BLaER1 treated with 17β-estradiol and CSF1 and Interleukin-3, amounts not matched to agents 10 nM and 100 nM (cell line): ENCODE results near the gene ADAMTS17.

ENCODE experiments used
- H3K27ac ChIP-seq, 11 experiments: shearing (Covaris generic); formaldehyde crosslinking; 2 replicates each; pipeline ENCODE4 v1.8.1; 2022
- H3K27me3 ChIP-seq, 11 experiments: shearing (Covaris generic); formaldehyde crosslinking; 2 replicates each; pipeline ENCODE4 v1.8.1; 2022
- H3K36me3 ChIP-seq, 11 experiments: shearing (Covaris generic); formaldehyde crosslinking; 2 replicates each; pipeline ENCODE4 v1.8.1; 2022
- H3K4me1 ChIP-seq, 10 experiments: shearing (Covaris generic); formaldehyde crosslinking; 2 replicates each; pipeline ENCODE4 v1.8.1; 2022
- H3K4me2 ChIP-seq, 11 experiments: shearing (Covaris generic); formaldehyde crosslinking; 2 replicates each; pipeline ENCODE4 v1.8.1; 2022
- H3K4me3 ChIP-seq, 10 experiments: shearing (Covaris generic); formaldehyde crosslinking; 2 replicates each; pipeline ENCODE4 v1.8.1; 2022
- H3K9ac ChIP-seq, 11 experiments: shearing (Covaris generic); formaldehyde crosslinking; 2 replicates each; pipeline ENCODE4 v1.8.1; 2022
- H3K9me3 ChIP-seq, 11 experiments: shearing (Covaris generic); formaldehyde crosslinking; replicated peaks in 1 of 11; 2 replicates each; pipeline ENCODE4 v1.8.1; 2022
- H4K20me1 ChIP-seq, 11 experiments: shearing (Covaris generic); formaldehyde crosslinking; 2 replicates each; pipeline ENCODE4 v1.8.1; 2022
- Cebpa-rat ChIP-seq, 11 experiments: shearing (Covaris generic); IDR thresholded peaks; 2 replicates each; pipeline ENCODE4 v1.8.1; 2022

Gene ADAMTS17

DNA sequence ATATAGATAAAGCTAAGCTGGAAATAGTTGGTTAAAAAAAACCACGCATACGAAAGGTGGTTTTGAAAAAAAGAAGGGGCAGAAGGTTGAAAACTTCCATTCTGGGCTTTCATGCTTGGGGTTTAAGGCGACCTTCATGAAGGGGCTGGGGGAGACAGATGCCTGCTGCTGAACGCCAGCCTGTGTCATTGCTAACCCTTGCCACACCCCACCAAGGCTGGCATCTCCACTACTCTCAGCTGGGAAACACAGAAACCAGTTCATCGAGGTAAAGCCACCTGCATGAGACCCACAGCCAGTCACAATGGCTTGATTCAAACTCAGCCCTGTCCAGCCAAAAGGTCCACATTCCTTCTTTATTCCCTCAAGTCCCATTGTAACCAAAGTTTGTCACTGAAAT is 78.7 kb downstream of the ADAMTS17 start:
- no peak for TF ChIP-seq Cebpa-rat (IDR thresholded peaks at IDR 0.05)
- Histone ChIP-seq H3K36me3 (no peaks in the 10 kb centered on the region), H3K27ac (no peak overlapping the region), H3K4me3 (no peak overlapping the region), H3K4me1 (no peaks in the 10 kb centered on the region), H3K9ac (no peak overlapping the region), H3K4me2 (no peak overlapping the region), H4K20me1 (no peaks in the 10 kb centered on the region), H3K27me3 (no peaks in the 10 kb centered on the region), H3K9me3 (peaks cover 0 to 8% (median 0%) of the 10 kb centered on the region in 11 experiments; a peak in 1 of 22 replicates)

DNA sequence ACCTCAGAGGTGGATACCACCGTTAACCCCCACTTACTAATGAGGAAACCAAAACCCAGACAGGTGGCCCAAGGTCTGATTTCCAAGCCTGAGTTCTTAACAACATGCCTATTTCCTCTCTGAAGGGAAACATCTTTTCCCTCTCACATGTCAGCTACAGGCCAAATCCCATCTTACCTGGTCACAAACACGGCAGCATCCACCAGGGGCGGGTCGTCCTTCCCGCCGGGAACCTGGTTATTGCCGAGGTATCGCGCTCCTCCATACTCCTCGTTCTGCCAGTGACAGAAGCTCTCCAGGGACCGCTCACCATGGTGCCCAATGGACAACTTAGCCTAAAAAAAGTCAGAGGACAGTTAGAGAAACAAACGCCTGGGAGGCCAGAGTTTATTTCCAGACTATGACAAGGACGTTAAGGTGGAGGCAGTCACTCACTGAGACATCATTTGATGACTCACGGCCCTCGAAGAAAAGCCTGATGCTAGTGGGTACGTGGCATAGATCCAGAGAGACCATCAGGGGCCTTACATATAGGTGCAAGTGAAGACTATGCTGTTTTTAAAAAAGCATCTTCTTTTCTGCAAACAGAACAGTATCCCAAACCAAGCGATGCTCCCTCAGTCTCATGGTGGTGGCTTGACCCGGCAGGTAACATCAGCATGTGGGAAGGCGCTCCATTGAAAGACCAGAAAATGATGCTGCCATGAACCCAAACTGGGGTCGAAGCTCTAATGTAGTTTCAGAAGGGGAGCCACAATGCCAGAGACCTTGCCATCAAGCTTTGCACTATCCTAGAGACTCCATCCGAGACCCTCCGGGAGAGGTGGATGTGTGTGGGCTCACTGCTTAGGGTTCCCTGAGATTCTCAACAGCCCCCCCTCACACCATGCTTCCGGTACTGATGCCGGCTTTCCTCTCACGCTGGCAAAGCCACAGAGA is 80.2 kb downstream of the ADAMTS17 start:
- H3K27me3 ChIP-seq = no peaks in the 10 kb centered on the region

DNA sequence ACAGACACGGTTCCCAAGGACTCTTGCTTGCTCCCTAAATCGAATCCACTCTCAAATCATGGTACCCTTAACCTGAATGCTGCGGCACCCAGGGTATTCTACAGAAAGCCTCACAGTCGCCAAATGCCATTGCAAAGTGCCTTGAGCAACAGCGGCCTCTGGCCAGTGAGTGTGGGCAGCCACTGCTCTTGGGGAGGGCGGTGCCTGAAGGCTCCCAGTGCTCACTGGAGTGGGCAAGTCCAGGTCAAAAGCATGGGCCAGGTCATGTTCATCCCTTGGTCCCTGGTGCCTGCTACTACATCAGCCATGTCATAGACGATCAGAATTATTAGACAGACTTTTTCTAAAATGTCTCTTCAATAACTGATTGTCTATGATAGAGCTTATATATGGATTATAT is 82.5 kb downstream of the ADAMTS17 start:
- peaks cover 0 to 12% (median 0%) of the 10 kb centered on the region in 11 experiments; a peak in 3 of 22 replicates for H3K9me3 ChIP-seq
- no peak overlapping the region for H3K4me2 ChIP-seq
- H3K36me3 ChIP-seq = no peaks in the 10 kb centered on the region
- no peaks in the 10 kb centered on the region for H3K27me3 ChIP-seq
- H3K4me3 ChIP-seq = no peak overlapping the region
- no peak overlapping the region for H3K27ac ChIP-seq
- peaks cover 0 to 1% (median 0%) of the 10 kb centered on the region in 10 experiments; a peak in 2 of 20 replicates for H3K4me1 ChIP-seq
- no peaks in the 10 kb centered on the region for H4K20me1 ChIP-seq
- TF ChIP-seq Cebpa-rat (IDR thresholded peaks at IDR 0.05) = no peak
- H3K9ac ChIP-seq = no peak overlapping the region

More for the DNA sequence above, 80.2 kb downstream of the ADAMTS17 start:
- Histone ChIP-seq H3K4me2 (no peak overlapping the region), H4K20me1 (no peaks in the 10 kb centered on the region), H3K9ac (no peak overlapping the region), H3K9me3 (peaks cover 0 to 12% (median 0%) of the 10 kb centered on the region in 11 experiments; a peak in 2 of 22 replicates), H3K36me3 (no peaks in the 10 kb centered on the region), H3K27ac (no peak overlapping the region), H3K4me3 (no peak overlapping the region), H3K4me1 (no peaks in the 10 kb centered on the region)
- TF ChIP-seq Cebpa-rat (IDR thresholded peaks at IDR 0.05) = no peak

DNA sequence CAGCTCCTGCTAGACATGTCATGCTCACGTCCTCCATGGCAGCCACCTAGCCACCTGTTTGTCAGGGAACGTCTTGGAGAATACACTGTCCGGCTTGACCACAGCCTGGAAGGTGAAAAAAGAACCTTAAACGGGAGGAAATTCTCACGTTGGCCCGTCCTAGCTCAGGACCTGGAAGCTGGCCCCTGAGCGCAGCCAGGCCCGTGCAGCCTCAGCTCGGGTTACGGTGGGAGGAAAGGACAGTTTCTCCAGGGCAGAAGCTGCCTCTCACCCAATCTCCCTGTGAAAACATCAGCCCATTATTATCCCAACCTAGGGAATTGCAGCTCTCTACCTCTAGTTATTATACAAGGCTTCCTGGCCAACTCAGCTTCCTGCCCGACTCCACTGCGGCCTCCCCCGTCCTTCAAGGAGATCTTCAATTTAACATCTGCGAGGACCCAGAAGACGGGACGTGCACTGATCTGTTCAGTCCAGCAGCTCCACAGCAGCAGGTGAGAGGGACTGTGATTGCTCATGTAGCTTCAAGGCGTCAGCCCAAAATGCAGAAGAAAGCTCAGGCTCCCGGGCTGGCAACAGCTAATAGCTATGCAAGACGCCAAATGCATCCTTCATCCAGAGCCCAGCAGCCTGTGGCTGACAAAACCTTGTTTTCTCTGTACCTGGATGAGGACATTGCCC is 84.7 kb downstream of the ADAMTS17 start:
- Histone ChIP-seq H3K4me3 (no peak overlapping the region), H4K20me1 (no peaks in the 10 kb centered on the region), H3K36me3 (no peaks in the 10 kb centered on the region), H3K9me3 (peaks cover 0 to 12% (median 0%) of the 10 kb centered on the region in 11 experiments; a peak in 3 of 22 replicates), H3K9ac (no peak overlapping the region), H3K27me3 (no peaks in the 10 kb centered on the region), H3K27ac (no peak overlapping the region), H3K4me1 (peaks cover 0 to 9% (median 6%) of the 10 kb centered on the region in 10 experiments; a peak in 9 of 20 replicates), H3K4me2 (no peak overlapping the region)
- no peak for TF ChIP-seq Cebpa-rat (IDR thresholded peaks at IDR 0.05)

DNA sequence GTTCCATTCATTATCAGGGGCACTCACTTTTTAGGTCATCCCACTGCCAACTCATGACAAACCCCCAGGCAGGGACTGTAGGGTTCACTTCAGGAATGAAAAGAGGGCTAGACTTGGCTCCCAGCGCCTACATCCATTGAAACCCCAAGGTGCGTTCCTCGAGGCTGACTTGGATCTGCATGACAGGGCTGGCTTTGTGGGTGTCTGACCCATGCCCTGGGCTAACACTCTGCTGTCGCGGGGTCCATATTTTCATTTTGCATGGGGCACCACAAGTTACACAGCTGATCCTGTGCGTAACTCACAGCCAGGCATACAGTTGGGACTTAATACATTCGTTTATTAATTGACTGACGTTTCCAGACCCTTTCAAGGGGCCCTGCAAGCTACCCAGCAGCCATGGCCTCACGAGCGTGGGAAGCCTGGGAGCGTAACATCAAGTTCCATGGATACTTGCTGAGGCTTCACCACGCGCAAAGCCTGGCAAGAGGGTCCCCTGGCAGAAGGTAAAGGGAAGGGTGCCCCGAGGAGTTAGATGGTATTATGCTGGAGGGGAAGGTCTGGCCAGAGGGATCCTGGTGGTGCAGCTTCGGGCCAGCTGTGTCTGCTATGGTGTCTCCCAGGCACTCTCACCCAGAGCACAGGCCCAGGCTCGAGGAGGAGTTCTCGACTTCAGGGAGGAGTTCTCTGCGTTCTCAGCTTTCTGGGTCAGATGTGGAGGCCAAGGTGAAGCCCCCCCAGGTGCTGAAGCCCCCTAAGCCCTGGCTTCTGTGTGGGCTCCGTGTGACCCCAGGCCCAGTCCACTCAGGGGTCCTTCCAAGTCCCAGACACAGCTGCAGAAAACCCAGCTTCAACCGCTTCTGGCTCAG is 85.4 kb downstream of the ADAMTS17 start:
- H4K20me1 ChIP-seq = no peaks in the 10 kb centered on the region
- no peaks in the 10 kb centered on the region for H3K36me3 ChIP-seq
- peaks cover 0 to 9% (median 6%) of the 10 kb centered on the region in 10 experiments; a peak in 9 of 20 replicates for H3K4me1 ChIP-seq
- no peak overlapping the region for H3K9ac ChIP-seq
- H3K9me3 ChIP-seq = peaks cover 0 to 12% (median 0%) of the 10 kb centered on the region in 11 experiments; a peak in 3 of 22 replicates
- H3K4me2 ChIP-seq = no peak overlapping the region
- TF ChIP-seq Cebpa-rat (IDR thresholded peaks at IDR 0.05) = no peak
- H3K27me3 ChIP-seq = no peaks in the 10 kb centered on the region
- no peak overlapping the region for H3K4me3 ChIP-seq
- no peak overlapping the region for H3K27ac ChIP-seq

DNA sequence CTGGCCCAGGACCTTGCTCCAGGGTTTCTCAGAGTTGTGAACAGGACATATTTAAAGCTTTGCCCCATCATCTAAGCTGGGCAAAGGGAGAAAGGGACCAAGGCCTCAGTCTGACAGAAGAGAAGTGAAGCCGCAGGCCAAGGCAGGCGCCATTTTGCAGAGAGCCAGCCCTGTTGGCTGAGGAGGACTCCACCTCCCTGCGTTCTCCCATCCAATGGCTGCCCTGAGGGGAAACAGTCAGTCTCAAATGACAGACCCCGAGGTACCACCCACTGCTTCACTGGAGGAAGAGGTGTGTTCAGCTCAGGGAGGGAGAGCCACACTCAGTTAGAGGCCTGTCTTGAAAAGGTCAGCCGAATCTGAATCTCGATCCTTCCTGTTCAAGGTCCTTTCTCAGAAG is 86.1 kb downstream of the ADAMTS17 start:
- Histone ChIP-seq H3K4me2 (no peak overlapping the region), H3K27ac (no peak overlapping the region), H4K20me1 (no peaks in the 10 kb centered on the region), H3K4me3 (no peak overlapping the region), H3K4me1 (peaks cover 0 to 9% (median 6%) of the 10 kb centered on the region in 10 experiments; a peak in 9 of 20 replicates), H3K9ac (no peak overlapping the region), H3K36me3 (no peaks in the 10 kb centered on the region), H3K9me3 (peaks cover 0 to 12% (median 0%) of the 10 kb centered on the region in 11 experiments; a peak in 3 of 22 replicates), H3K27me3 (no peaks in the 10 kb centered on the region)
- no peak for TF ChIP-seq Cebpa-rat (IDR thresholded peaks at IDR 0.05)

DNA sequence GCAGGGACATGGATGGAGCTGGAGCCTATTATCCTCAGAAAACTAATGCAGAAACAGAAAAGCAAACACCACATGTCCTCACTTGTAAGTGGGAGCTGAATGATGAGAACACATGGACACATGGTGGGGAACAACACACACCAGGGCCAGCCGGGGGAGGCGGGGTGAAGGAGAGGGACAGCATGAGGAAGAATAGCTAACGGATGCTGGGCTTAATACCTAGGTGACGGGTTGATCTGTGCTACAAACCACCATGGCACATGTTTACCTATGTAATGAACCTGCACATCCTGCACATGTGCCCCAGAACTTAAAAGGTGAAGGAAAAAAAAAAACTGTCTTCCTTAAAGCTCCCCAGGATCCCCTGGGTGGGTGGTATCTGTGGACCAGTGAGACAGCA is 87.1 kb downstream of the ADAMTS17 start:
- TF ChIP-seq Cebpa-rat (IDR thresholded peaks at IDR 0.05) = no peak
- H3K36me3 ChIP-seq = no peaks in the 10 kb centered on the region
- no peaks in the 10 kb centered on the region for H4K20me1 ChIP-seq
- no peak overlapping the region for H3K4me3 ChIP-seq
- H3K27me3 ChIP-seq = no peaks in the 10 kb centered on the region
- H3K9me3 ChIP-seq = peaks cover 0 to 12% (median 0%) of the 10 kb centered on the region in 11 experiments; a peak in 3 of 22 replicates
- H3K27ac ChIP-seq = no peak overlapping the region
- H3K4me1 ChIP-seq = peaks cover 0 to 9% (median 6%) of the 10 kb centered on the region in 10 experiments; a peak in 9 of 20 replicates
- H3K4me2 ChIP-seq = 0 out of 22 replicates have a peak overlapping the region, but pooled peaks of 1 of the 11 experiments have one; percentile 6
- no peak overlapping the region for H3K9ac ChIP-seq

DNA sequence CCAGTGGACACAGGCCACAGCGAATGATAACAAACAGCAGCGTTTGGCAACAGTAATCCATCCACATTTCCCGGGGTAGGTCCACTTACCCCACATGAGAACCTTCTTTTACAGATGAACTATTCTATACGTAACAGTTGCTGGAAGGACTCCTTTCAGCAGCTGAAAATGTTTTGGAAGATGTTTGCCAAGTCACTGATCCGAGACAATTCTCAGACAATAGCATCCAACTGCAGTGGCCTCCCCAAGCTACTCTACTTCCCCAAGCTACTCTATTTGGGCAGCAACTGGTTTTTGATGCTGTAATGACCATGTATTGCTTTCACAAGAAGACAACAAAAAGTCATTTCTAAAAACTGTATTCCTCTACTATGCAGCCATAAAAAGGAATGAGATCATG is 87.5 kb downstream of the ADAMTS17 start:
- H3K9ac ChIP-seq = no peak overlapping the region
- H3K27ac ChIP-seq = no peak overlapping the region
- H3K27me3 ChIP-seq = no peaks in the 10 kb centered on the region
- TF ChIP-seq Cebpa-rat (IDR thresholded peaks at IDR 0.05) = no peak
- peaks cover 0 to 9% (median 6%) of the 10 kb centered on the region in 10 experiments; a peak in 9 of 20 replicates for H3K4me1 ChIP-seq
- H3K4me3 ChIP-seq = no peak overlapping the region
- H3K4me2 ChIP-seq = peak overlapping the region in 5 of 11 experiments; percentile 6 to 29 (median 17); a peak in 5 of 22 replicates
- peaks cover 0 to 12% (median 0%) of the 10 kb centered on the region in 11 experiments; a peak in 3 of 22 replicates for H3K9me3 ChIP-seq
- H3K36me3 ChIP-seq = no peaks in the 10 kb centered on the region
- H4K20me1 ChIP-seq = no peaks in the 10 kb centered on the region
